K562 (cell line): ENCODE data around the gene C4A. TPM values are rescaled to one million over a fixed set of nuclear protein-coding genes. Genes with fewer than 3 reads are reported as not detected.

Experiments
- ATF7 ChIP-seq: fragments of 450-650 bp; IDR thresholded peaks from 2 replicates; pipeline ENCODE4 v1.7.1; 2014; ENCODE audit warnings: mild to moderate bottlenecking, moderate library complexity
- FOXM1 ChIP-seq, 2 experiments: fragments of 450-650 bp in 1 of 2; sonication (generic) in 1 of 2; formaldehyde crosslinking in 1 of 2; IDR thresholded peaks; 2 replicates each; pipeline versions ENCODE4 v1.6.1 to v1.9.0; 2017 to 2022; ENCODE audit warnings: low read depth in 2 of 2, mild to moderate bottlenecking in 2 of 2, missing genetic modification reagents in 1 of 2, moderate library complexity in 1 of 2
- KAT8 ChIP-seq: fragments of 450-650 bp; IDR thresholded peaks from 2 replicates; pipeline ENCODE4 v1.6.1; 2016; ENCODE audit warnings: low read depth, mild to moderate bottlenecking
- MEF2A ChIP-seq: IDR thresholded peaks from 2 replicates; pipeline ENCODE4 v1.6.1; 2011; ENCODE audit warnings: low read depth, mild to moderate bottlenecking, low read length, moderate library complexity; ENCODE audit not compliant: control insufficient read depth
- NCOA4 ChIP-seq: fragments of 450-650 bp; IDR thresholded peaks from 2 replicates; pipeline ENCODE4 v1.6.1; 2018; ENCODE audit warnings: mild to moderate bottlenecking; ENCODE audit not compliant: partially characterized antibody
- THAP12 ChIP-seq: fragments of 250-450 bp; sonication (Bioruptor Pico); IDR thresholded peaks from 2 replicates; pipeline ENCODE4 v1.9.0; 2021; ENCODE audit warnings: mild to moderate bottlenecking, inconsistent platforms
- ZNF217 ChIP-seq: sonication (generic); formaldehyde crosslinking; IDR thresholded peaks from 2 replicates; pipeline ENCODE4 v1.8.0; 2022; ENCODE audit warnings: mild to moderate bottlenecking, missing genetic modification reagents
- ZNF318 ChIP-seq, 2 experiments: fragments of 450-650 bp; IDR thresholded peaks; 2 replicates each; pipeline ENCODE4 v1.6.1; 2016; ENCODE audit warnings: mild to moderate bottlenecking in 2 of 2, borderline replicate concordance in 1 of 2, low read depth in 1 of 2, moderate library complexity in 1 of 2
- ZNF57 ChIP-seq: fragments of 450-650 bp; formaldehyde crosslinking; IDR thresholded peaks from 2 replicates; pipeline ENCODE4 v1.4.0; 2020; ENCODE audit warnings: mild to moderate bottlenecking, moderate library complexity
- ZNF76 ChIP-seq: fragments of 250-450 bp; sonication (Bioruptor Pico); IDR thresholded peaks from 2 replicates; pipeline ENCODE4 v1.4.0; 2020; ENCODE audit warnings: mild to moderate bottlenecking, moderate library complexity, borderline replicate concordance
- polyA plus RNA-seq, 8 experiments: library from polyadenylated mRNA; depleted of rRNA in 4 of 8; stranded (reverse) in 5 of 8; unstranded in 3 of 8; fragments of >200 nt; fragmentation: Nextera tagmentation in 2 of 8; fragmentation: Illumina TruSeq in 1 of 8; extraction: Ambion mirVana in 2 of 8; extraction: Trizol in 1 of 8; gene quantifications; 2 replicates each; pipeline versions ENCODE4 v1.2.1 to v1.2.3, GENCODE V29; 2011 to 2014; ENCODE audit warnings: inconsistent platforms in 1 of 8, missing spikeins in 1 of 8
- total RNA-seq, 7 experiments: library from RNA; depleted of rRNA in 6 of 7; stranded (reverse); fragments of >200 nt in 6 of 7; fragmentation: Illumina TruSeq in 2 of 7; extraction: Trizol in 2 of 7; gene quantifications; 2 replicates each; pipeline versions ENCODE4 v1.2.1 to v1.2.3, GENCODE V29; 2011 to 2021; ENCODE audit warnings: low replicate concordance in 1 of 7

The C4A gene
- total and polyA plus RNA-seq, 9 of the 15 experiments (the other 6 are each of a cell fraction or from before 2014, with no cell fraction given): 0.27 to 7.6 (median 5.0) TPM

GRCh38 chr6:31966506-31966905 is 15.4 kb upstream of the C4A start (continued):
- TF ChIP-seq ZNF318 (IDR thresholded peaks at IDR 0.05; ENCODE audit: borderline replicate concordance in 1 of 2, low read depth in 1 of 2) (no peak), THAP12 (no peak), KAT8 (no peak), MEF2A (no peak), FOXM1 (IDR thresholded peaks at IDR 0.05; ENCODE audit: low read depth) (no peak), FOXM1 (CRISPR knock-in tag; IDR thresholded peaks at IDR 0.05; ENCODE audit: low read depth) (no peak), ZNF76 (CRISPR knock-in tag) (no peak), ATF7 (no peak), ZNF57 (CRISPR knock-in tag) (no peak), ZNF217 (CRISPR knock-in tag) (no peak), NCOA4 (no peak)
